OCI-LY3 (cell line): Measurements from ENCODE around the gene KLHL6.

ENCODE experiments used
- CTCF ChIP-seq: fragments of 200-600, 300-600 bp; sonication (generic); IDR thresholded peaks from 2 replicates; pipeline ENCODE4 v1.5.1; 2014; ENCODE audit warnings: antibody characterized with exemption, low read length, low read depth
- EZH2phosphoT487 ChIP-seq: fragments of 200-600 bp; shearing (Covaris generic); IDR thresholded peaks from 2 replicates; pipeline ENCODE4 v1.6.1; 2018; ENCODE audit warnings: antibody characterized with exemption, mixed run types, low read depth

- no peak for TF ChIP-seq CTCF
- TF ChIP-seq EZH2phosphoT487: no peak
Observed at GRCh38 chr3:183498634-183499033, 56.9 kb downstream of the KLHL6 start.
